HAP-1 (cell line): ENCODE results near the gene MAST4.

Experiments used
- DNase-seq, 2 experiments: peaks; one replicate each; pipeline ENCODE4 v3.0.0-alpha.2; 2016 to 2020; ENCODE audit warnings: low spot score in 2 of 2
- H3K27me3 ChIP-seq: fragments of 250-450 bp; sonication (Bioruptor Pico); 2 replicates; pipeline ENCODE4 v1.5.1; 2020; ENCODE audit warnings: low read depth, mild to moderate bottlenecking, moderate library complexity
- H3K36me3 ChIP-seq: fragments of 250-450 bp; sonication (Bioruptor Pico); replicated peaks from 2 replicates; pipeline ENCODE4 v1.5.1; 2020; ENCODE audit warnings: mild to moderate bottlenecking
- H3K4me1 ChIP-seq: fragments of 250-450 bp; sonication (Bioruptor Pico); 2 replicates; pipeline ENCODE4 v1.5.1; 2020; ENCODE audit warnings: mild to moderate bottlenecking
- H3K4me3 ChIP-seq: fragments of 250-450 bp; sonication (Bioruptor Pico); 2 replicates; pipeline ENCODE4 v1.5.1; 2020; ENCODE audit warnings: mild to moderate bottlenecking, moderate library complexity
- H3K9me3 ChIP-seq: fragments of 250-450 bp; sonication (Bioruptor Pico); 2 replicates; pipeline ENCODE4 v1.5.1; 2020; ENCODE audit warnings: mild to moderate bottlenecking, moderate library complexity
- in situ Hi-C: fragments of 300-500 bp; cut with MboI; formaldehyde crosslinking; loops from 3 replicates; pipeline ENCODE4 v1.14.3; 2020; ENCODE audit warnings: low sequenced_read_pairs, inconsistent platforms, mixed read lengths

MAST4 gene

DNA sequence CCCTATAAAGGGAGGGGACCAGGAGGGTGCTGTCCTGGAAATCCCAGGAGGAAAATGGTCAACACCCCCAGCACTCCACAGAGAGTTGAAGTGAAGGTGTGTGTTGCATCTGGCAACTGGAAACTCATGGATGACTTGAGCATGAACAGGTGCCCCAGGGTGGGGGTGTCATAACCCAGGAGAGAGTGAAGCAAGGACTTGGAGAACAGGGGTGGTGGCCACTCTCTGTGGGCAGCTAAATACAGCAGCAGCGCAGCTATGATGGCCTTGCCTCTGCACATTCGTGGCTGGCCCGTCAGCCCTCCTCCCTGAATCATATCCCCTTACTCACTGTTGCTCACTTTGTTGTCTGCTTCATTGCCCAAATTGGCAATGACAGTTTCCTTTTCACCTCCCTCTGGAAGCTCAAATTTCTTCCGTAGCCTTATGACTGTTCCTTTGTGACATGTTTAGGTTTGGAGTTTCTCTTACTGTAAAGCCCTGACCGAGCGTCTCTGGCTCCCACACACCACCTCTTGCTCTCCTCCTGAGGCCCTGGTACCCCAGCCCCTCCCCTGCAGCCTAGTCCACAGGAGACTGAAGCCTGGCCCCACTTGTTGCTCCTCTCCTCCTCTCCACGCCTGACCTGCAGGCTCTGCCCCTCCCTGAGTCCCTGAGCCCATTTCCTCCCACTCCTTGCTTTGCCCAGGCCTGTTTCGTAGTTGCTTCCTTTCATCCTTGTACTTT, 414.7 kb downstream of the MAST4 start:
- in situ Hi-C loops: no loop called here
- no peak overlapping the region for H3K4me3 ChIP-seq
- H3K27me3 ChIP-seq: no peaks in the 10 kb centered on the region
- H3K4me1 ChIP-seq: peaks cover 28% of the 10 kb centered on the region
- peaks cover 9% of the 10 kb centered on the region for H3K36me3 ChIP-seq
- no peak for DNase-seq
- no peaks in the 10 kb centered on the region for H3K9me3 ChIP-seq

DNA sequence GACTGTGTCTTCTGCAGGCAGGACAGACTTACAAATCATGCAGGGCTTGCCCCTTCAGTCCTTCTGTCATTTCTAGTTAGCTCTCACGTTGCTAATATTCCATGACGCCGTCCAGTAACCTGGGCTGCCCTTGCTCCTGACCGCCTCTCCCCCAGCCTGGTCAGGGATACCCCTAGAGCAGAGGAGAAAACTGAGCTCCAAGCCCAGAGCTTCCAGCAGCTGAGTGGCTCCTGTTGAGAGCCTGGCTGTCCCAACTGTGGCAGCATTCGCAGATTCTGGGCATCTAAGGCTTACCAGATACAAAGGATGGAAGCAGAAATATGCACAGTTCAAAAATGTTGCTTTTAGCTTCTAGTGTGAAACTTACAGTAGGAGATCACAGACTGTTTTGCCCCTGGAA, 415.2 kb downstream of the MAST4 start:
- H3K4me1 ChIP-seq: peaks cover 28% of the 10 kb centered on the region
- DNase-seq: no peak
- H3K9me3 ChIP-seq: no peaks in the 10 kb centered on the region
- peaks cover 6% of the 10 kb centered on the region; the same call in 1 of the 2 replicates for H3K36me3 ChIP-seq
- H3K27me3 ChIP-seq: no peaks in the 10 kb centered on the region
- H3K4me3 ChIP-seq: no peak overlapping the region
- in situ Hi-C loops: no loop called here

DNA sequence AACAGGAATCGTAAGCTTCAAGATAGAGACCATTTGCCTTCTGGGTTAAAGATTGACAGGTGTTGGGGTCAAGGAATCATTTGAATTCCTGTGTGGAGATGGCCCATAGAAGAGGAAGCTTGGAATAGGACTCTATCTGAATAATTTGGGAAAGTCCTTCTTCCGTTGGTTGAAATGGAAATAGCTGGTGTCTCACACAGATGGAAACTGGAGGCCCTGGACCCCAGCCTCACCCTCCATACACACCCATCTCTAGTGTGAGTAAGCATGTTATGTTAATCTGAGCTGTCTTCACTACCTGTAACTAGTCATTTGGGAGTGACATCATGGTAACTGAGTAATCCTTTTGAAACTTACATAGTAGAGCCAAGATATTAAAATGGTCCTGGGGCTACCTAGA, 416.0 kb downstream of the MAST4 start:
- H3K4me1 ChIP-seq: peaks cover 26% of the 10 kb centered on the region
- no peaks in the 10 kb centered on the region for H3K9me3 ChIP-seq
- 0 out of 2 replicates have a peak, but pooled peaks cover 3% of the 10 kb centered on the region for H3K36me3 ChIP-seq
- in situ Hi-C loops: no loop called here
- no peak overlapping the region for H3K4me3 ChIP-seq
- no peak for DNase-seq
- no peaks in the 10 kb centered on the region for H3K27me3 ChIP-seq

DNA sequence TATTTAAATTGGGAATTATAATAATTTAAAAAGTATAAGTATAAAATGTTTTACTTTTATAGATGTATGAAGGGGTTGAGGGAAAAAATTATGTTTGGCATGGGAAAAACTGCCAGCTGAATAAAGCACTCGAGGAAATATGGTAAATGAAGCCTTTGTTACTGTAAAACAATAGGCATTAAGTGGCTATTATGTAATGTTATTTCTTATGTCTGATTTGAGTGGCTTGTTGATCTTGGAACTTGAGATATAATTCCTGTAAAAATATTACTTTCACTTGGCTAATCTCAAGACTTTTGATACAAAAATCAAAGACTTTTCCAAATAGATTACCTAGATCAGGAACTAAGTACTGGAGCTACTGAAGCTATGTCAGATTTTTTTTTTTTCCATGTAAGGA, 417.5 kb downstream of the MAST4 start:
- in situ Hi-C loops: no loop called here
- no peak for DNase-seq
- peaks cover 18% of the 10 kb centered on the region for H3K4me1 ChIP-seq
- no peak overlapping the region for H3K4me3 ChIP-seq
- no peaks in the 10 kb centered on the region for H3K27me3 ChIP-seq
- H3K36me3 ChIP-seq: no peaks in the 10 kb centered on the region
- H3K9me3 ChIP-seq: no peaks in the 10 kb centered on the region

DNA sequence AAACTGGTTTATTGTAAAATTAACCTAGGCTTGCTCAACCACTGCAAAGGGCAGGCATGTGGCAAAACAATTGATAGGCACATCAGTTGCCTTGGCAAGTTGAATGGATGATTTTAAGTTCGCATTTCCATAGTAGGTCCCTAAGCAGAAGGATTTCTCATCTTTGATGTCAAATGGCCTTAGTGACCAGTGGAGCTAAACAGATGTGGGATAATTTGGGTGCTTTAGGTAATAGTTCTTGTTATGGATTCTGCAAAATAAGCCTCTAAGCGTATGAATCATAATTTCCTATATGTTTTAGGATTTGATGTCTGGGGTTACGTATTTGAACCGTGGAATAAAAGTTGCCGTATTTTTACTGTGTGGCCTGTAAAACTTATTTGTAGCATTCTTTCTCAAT, 418.0 kb downstream of the MAST4 start:
- in situ Hi-C loops: no loop called here
- no peak for DNase-seq
- no peaks in the 10 kb centered on the region for H3K27me3 ChIP-seq
- H3K9me3 ChIP-seq: no peaks in the 10 kb centered on the region
- H3K4me1 ChIP-seq: peaks cover 18% of the 10 kb centered on the region
- H3K4me3 ChIP-seq: no peak overlapping the region
- H3K36me3 ChIP-seq: no peaks in the 10 kb centered on the region

DNA sequence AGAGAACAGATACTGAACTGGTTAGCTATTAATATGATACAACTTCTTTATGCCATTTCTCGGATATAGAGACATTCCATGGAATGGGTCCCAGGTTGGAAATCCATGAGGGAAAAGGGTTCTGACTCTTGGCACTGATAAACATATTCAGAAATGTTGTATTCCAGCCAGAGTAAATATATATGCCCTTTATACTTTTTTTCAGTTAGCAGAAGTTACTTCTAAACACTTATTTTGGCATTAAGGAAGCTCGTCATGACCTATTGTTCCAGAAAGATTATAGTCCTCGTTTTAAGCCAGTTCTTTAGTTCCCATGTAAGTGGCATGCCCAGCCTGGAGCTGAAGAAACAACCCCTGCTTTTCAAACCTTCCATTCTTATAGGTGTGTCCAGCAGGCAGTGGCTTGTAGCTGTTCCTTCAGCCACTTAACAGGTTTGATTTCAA, 418.8 kb downstream of the MAST4 start:
- H3K4me3 ChIP-seq: no peak overlapping the region
- no peak for DNase-seq
- in situ Hi-C loops: no loop called here
- no peaks in the 10 kb centered on the region for H3K36me3 ChIP-seq
- H3K4me1 ChIP-seq: peaks cover 18% of the 10 kb centered on the region
- H3K9me3 ChIP-seq: no peaks in the 10 kb centered on the region
- H3K27me3 ChIP-seq: no peaks in the 10 kb centered on the region

DNA sequence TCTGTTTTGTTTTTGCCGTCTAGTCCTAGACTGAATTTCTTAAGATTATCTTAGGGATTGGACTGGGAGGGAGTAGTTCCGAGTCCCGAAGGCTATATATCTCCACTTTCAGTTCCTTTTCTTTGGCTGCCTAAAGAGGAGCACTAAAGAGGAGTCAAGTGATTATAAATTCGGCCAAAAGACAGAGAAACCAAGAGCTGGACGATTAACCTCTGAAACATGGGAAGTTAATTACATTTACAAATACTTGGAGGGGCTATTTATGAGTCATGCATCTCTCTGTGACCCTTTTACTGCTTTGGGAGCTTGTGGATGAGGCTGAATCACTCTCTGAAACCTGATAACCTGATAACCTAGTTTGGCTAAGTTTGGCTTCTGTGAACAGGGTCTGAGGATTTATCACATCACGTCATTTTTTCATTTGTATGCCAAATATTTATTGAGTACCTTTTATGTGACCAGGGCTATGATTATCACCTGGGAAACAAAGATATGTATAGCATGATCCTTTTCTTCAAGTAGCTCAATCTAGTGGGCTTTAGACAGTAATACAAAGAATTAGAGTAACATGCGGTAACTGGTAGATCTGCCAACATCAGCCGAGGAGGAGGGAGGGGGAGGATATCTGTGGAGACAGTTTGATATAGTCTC, 419.5 kb downstream of the MAST4 start:
- Histone ChIP-seq H3K4me3 (no peak overlapping the region), H3K9me3 (no peaks in the 10 kb centered on the region), H3K27me3 (no peaks in the 10 kb centered on the region), H3K36me3 (no peaks in the 10 kb centered on the region), H3K4me1 (peaks cover 18% of the 10 kb centered on the region)
- no peak for DNase-seq
- in situ Hi-C loops: no loop called here

DNA sequence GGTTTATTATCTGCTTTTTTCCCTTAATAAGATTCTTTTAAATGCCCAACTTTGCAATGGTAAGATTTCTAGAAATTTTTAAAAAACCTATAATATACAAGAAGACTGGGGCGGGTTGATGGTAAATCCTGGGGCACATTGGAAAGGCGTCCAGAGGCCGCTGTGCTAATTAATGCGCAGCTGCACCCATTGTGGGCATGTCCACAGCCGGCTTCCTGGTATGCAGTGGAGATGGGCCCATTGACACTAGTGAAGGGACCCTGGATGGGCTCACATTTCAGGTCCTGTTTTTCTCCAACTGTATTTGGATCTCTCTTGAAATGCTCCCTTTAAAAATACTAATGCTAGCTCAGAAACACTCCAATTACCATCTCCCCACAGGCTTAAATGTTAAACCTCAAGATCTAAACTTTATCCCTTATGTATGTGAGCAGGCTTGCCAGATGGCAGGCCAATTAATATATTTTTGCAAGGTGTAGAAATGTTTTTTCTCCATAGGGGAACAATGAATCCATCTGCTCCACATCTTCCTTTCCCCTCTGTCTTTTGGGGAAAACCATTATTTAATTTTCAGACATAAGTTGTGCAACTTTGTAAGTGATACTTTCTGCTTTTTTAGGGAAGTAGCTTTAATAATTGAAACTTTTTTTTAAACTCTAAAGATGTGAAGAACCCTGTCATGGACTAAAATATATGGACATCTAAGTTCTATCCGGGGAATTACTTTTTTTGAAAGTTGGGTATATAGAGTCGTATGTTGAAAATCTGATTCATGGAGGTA, 423.1 kb downstream of the MAST4 start:
- in situ Hi-C loops: no loop called here
- DNase-seq: no peak
- H3K4me3 ChIP-seq: no peak overlapping the region
- H3K27me3 ChIP-seq: no peaks in the 10 kb centered on the region
- H3K9me3 ChIP-seq: no peaks in the 10 kb centered on the region
- H3K36me3 ChIP-seq: no peaks in the 10 kb centered on the region
- peaks cover 17% of the 10 kb centered on the region for H3K4me1 ChIP-seq

DNA sequence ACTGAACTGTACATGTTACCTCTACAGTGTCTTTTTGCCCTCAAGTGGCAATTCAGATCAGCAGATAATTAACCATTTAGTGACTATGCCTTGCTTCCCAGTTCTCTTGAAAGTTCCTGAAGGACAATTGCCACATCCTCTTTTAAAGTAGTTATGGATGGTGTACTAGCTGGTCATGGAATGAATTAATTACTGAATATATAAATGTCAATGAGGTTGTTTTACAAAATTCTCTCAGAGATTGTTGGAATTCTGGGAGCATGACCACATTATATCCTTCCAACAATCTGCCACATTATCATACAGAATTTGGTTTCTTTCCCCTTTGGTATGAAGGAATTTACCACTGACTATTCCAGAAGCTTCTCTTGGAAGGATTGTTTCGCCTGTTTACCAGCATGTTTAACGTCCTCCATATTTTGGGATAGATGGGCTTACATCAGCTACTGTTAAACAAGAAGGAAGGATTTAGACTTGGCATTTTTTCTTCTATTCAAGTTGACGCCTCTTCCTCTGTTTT, 424.0 kb downstream of the MAST4 start:
- in situ Hi-C loops: no loop called here
- Histone ChIP-seq H3K9me3 (no peaks in the 10 kb centered on the region), H3K4me3 (no peak overlapping the region), H3K4me1 (peaks cover 8% of the 10 kb centered on the region), H3K27me3 (no peaks in the 10 kb centered on the region), H3K36me3 (no peaks in the 10 kb centered on the region)
- DNase-seq: no peak

DNA sequence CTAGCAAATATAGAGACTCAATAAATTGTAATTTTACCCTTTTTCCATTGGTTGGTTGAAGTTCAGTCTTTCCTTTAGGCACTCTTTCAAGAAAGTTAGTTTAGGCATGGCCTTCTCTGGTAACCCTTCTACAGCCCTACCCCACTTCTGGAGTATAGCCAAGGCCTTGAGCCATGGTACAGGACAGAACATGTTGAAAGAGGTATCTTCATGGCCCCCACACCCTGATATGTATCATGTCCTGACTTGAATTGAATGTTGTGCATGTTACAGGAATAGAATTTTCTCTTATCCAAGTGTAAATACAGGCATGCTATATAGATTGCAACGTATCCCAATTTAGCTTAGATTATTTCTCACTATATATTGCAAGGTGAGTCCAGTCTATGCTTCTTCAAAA, 424.8 kb downstream of the MAST4 start:
- in situ Hi-C loops: no loop called here
- Histone ChIP-seq H3K36me3 (no peaks in the 10 kb centered on the region), H3K4me3 (no peak overlapping the region), H3K27me3 (no peaks in the 10 kb centered on the region), H3K9me3 (no peaks in the 10 kb centered on the region), H3K4me1 (peaks cover 3% of the 10 kb centered on the region; the same call in 1 of the 2 replicates)
- no peak for DNase-seq

DNA sequence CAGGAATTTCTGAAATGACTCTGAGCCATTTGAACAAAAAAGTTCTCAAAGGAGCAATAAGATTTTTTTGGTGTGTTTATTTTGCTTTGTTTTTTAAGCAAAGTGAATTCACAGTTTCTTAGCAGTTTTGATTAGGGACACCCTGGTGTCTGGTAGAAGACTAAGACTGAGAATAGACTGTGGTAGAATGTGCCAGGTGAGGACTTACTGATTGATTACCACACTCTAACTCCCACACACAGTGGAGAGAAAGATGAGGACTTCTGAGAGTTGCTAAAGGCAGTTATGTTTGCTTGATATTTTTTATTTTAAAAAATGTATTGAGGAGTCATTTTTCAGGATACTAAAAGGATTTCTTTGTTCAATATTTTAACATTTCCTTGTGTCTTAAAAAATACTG, 425.3 kb downstream of the MAST4 start:
- DNase-seq: no peak
- Histone ChIP-seq H3K4me1 (peaks cover 3% of the 10 kb centered on the region; the same call in 1 of the 2 replicates), H3K27me3 (no peaks in the 10 kb centered on the region), H3K4me3 (no peak overlapping the region), H3K36me3 (no peaks in the 10 kb centered on the region), H3K9me3 (no peaks in the 10 kb centered on the region)
- in situ Hi-C loops: no loop called here

DNA sequence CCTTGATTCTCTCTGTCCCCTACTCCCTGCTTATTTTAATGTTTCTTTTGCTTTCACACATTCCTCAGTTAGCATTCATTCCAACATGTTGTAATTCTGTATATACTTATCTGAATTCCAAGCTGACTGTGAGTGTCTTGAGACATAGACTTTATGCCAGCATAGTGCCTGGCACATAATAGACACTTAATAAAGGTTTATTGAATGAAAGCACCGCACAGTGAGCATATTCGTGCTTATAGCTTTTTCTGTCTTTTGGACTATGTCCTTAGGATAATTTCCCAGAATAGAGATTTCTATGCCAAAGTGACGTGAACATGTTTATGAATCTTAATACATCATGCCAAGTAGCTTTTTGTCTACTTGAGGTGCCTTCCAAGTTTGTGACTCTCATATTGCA, 425.8 kb downstream of the MAST4 start:
- in situ Hi-C loops: no loop called here
- H3K27me3 ChIP-seq: no peaks in the 10 kb centered on the region
- H3K4me3 ChIP-seq: no peak overlapping the region
- no peaks in the 10 kb centered on the region for H3K36me3 ChIP-seq
- H3K4me1 ChIP-seq: no peaks in the 10 kb centered on the region; the same call in 1 of the 2 replicates
- no peaks in the 10 kb centered on the region for H3K9me3 ChIP-seq
- DNase-seq: no peak

DNA sequence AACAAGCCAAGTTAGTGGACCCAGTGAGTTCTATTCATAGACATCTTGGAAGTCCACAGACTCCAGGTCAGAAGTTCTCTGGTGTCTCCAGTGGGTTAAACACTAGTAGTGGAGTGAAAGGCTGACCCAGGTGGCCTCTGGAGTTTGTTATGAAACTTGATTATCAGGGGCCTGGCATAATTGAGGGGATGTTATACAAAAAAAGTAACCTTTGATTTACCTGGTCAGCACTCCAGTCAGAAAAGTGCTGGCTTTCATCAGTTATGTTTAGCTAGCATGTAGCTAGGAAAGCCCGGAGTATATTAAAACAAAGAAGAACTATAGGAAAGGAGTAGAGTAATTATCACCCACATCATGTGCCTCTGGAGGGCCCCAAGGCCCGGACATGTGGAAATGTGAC, 429.3 kb downstream of the MAST4 start:
- in situ Hi-C loops: no loop called here
- no peaks in the 10 kb centered on the region for H3K27me3 ChIP-seq
- no peaks in the 10 kb centered on the region for H3K9me3 ChIP-seq
- H3K4me1 ChIP-seq: peaks cover 2% of the 10 kb centered on the region
- H3K4me3 ChIP-seq: no peak overlapping the region
- no peaks in the 10 kb centered on the region for H3K36me3 ChIP-seq
- no peak for DNase-seq

DNA sequence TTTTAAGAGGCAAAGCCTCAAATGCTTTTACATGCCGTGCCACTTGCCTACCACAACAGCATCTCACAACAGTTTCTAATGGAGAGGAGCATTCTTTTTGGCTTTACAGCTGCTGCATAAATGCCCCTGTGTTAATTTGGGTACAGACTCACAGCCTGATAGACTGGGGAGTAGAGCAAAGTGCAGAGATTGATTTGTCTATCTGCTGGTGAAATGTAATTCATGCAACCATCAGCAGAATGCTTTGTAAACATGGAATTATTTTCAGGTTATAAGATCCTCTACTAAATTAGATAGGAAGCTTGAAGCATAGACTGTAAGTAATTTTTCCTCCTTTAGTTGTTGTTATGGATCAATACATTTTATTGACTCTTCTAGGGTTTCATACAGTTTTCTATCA, 430.1 kb downstream of the MAST4 start:
- Histone ChIP-seq H3K4me1 (peaks cover 5% of the 10 kb centered on the region), H3K27me3 (no peaks in the 10 kb centered on the region), H3K36me3 (no peaks in the 10 kb centered on the region), H3K9me3 (no peaks in the 10 kb centered on the region), H3K4me3 (no peak overlapping the region)
- no peak for DNase-seq
- in situ Hi-C loops: no loop called here
